IMR-90 (cell line): Measurements from ENCODE around the gene FAM151A. TPM values are rescaled to one million over a fixed set of nuclear protein-coding genes. Genes with fewer than 3 reads are reported as not detected.

Experiments used
- ATAC-seq: fragments of 200-7000 bp; cut with Tn5 transposase; 2 replicates; pipeline ENCODE4 v1.9.1; 2020; ENCODE audit warnings: low read depth, mild to moderate bottlenecking, moderate library complexity
- BruUV-seq: library from RNA; stranded (reverse); fragments of 400-500 nt; replicated peaks from 2 replicates; lab custom pipeline; 2021; lab: Mats Ljungman, UMichigan
- CTCF ChIA-PET: fragments of 300-600 bp; formaldehyde crosslinking; extraction: SDS; loops from one replicate; lab custom pipeline; 2021; ENCODE audit warnings: antibody characterized with exemption; lab: Yijun Ruan, JAX
- POLR2A ChIA-PET: fragments of 300-600 bp; sonication (Branson Sonifier 250); formaldehyde crosslinking; loops from one replicate; lab custom pipeline; 2022; ENCODE audit warnings: antibody characterized with exemption; ENCODE audit not compliant: unreplicated experiment; lab: Charles Lee
- DNase-seq: peaks from one replicate; pipeline ENCODE4 v3.0.0; 2013
- H2AFZ ChIP-seq: replicated peaks from 2 replicates; pipeline ENCODE3; 2013; ENCODE audit warnings: low read length, mild to moderate bottlenecking; ENCODE audit not compliant: poor library complexity
- H2AK5ac ChIP-seq: 2 replicates; pipeline ENCODE4 v1.6.1; 2013; ENCODE audit warnings: low read depth, low read length, inconsistent platforms
- H2AK9ac ChIP-seq: replicated peaks from 2 replicates; pipeline ENCODE3; 2013; ENCODE audit warnings: mild to moderate bottlenecking, low read depth, low read length, moderate library complexity; ENCODE audit not compliant: poor library complexity
- H2BK120ac ChIP-seq: 2 replicates; pipeline ENCODE4 v1.6.1; 2013; ENCODE audit warnings: low read depth, low read length, inconsistent platforms
- H2BK15ac ChIP-seq: 3 replicates; pipeline ENCODE4 v1.6.1; 2013; ENCODE audit warnings: low read depth, low read length, inconsistent platforms
- H2BK20ac ChIP-seq: 2 replicates; pipeline ENCODE4 v1.6.1; 2013; ENCODE audit warnings: low read depth, mild to moderate bottlenecking, inconsistent platforms, low read length, moderate library complexity
- H2BK5ac ChIP-seq: 2 replicates; pipeline ENCODE4 v1.6.1; 2013; ENCODE audit warnings: mild to moderate bottlenecking, low read depth, low read length, inconsistent platforms; ENCODE audit not compliant: poor library complexity, severe bottlenecking
- H3K14ac ChIP-seq: replicated peaks from 2 replicates; pipeline ENCODE4 v1.6.1; 2013; ENCODE audit warnings: low read depth, low read length, inconsistent platforms
- H3K18ac ChIP-seq: 2 replicates; pipeline ENCODE4 v1.6.1; 2013; ENCODE audit warnings: low read depth, low read length, control low read depth
- H3K23ac ChIP-seq: 2 replicates; pipeline ENCODE4 v1.6.1; 2013; ENCODE audit warnings: low read depth, low read length, inconsistent platforms
- H3K27ac ChIP-seq: 2 replicates; pipeline ENCODE4 v1.5.1; 2013; ENCODE audit warnings: mild to moderate bottlenecking, control low read depth, low read length; ENCODE audit not compliant: insufficient read depth
- H3K27me3 ChIP-seq: 2 replicates; pipeline ENCODE4 v1.6.1; 2013; ENCODE audit warnings: low read length; ENCODE audit not compliant: control insufficient read depth, insufficient read depth
- H3K36me3 ChIP-seq: 2 replicates; pipeline ENCODE4 v1.6.1; 2013; ENCODE audit warnings: low read length, mixed read lengths; ENCODE audit not compliant: control insufficient read depth, insufficient read depth
- H3K4ac ChIP-seq: 2 replicates; pipeline ENCODE4 v1.6.1; 2013; ENCODE audit warnings: low read depth, low read length, inconsistent platforms
- H3K4me1 ChIP-seq: 2 replicates; pipeline ENCODE4 v1.6.1; 2013; ENCODE audit warnings: low read length, mixed read lengths; ENCODE audit not compliant: control insufficient read depth, insufficient read depth
- H3K4me2 ChIP-seq: 2 replicates; pipeline ENCODE4 v1.6.1; 2013; ENCODE audit warnings: low read depth, mild to moderate bottlenecking, control low read depth, low read length, moderate library complexity
- H3K4me3 ChIP-seq: 2 replicates; pipeline ENCODE4 v1.5.1; 2013; ENCODE audit warnings: low read depth, mild to moderate bottlenecking, control low read depth, low read length, moderate library complexity; ENCODE audit not compliant: insufficient read depth
- H3K56ac ChIP-seq: 2 replicates; pipeline ENCODE4 v1.6.1; 2013; ENCODE audit warnings: low read length, inconsistent platforms; ENCODE audit not compliant: insufficient read depth; ENCODE audit errors: extremely low read depth
- H3K79me1 ChIP-seq, 2 experiments: 2 replicates each; pipeline ENCODE4 v1.6.1; 2013; ENCODE audit warnings: low read length in 2 of 2, inconsistent platforms in 1 of 2, low read depth in 1 of 2
- H3K9ac ChIP-seq: 2 replicates; pipeline ENCODE4 v1.6.1; 2013; ENCODE audit warnings: low read depth, low read length, control low read depth
- H3K9me1 ChIP-seq: 2 replicates; pipeline ENCODE4 v1.6.1; 2013; ENCODE audit warnings: low read length, inconsistent platforms; ENCODE audit not compliant: insufficient read depth
- H3K9me3 ChIP-seq: 2 replicates; pipeline ENCODE4 v1.6.1; 2013; ENCODE audit warnings: low read length; ENCODE audit not compliant: control insufficient read depth, insufficient read depth
- H4K20me1 ChIP-seq: 2 replicates; pipeline ENCODE4 v1.6.1; 2013; ENCODE audit warnings: low read length, inconsistent platforms; ENCODE audit not compliant: insufficient read depth
- H4K5ac ChIP-seq: 2 replicates; pipeline ENCODE4 v1.6.1; 2013; ENCODE audit warnings: mild to moderate bottlenecking, low read depth, low read length, control low read depth
- H4K8ac ChIP-seq, 2 experiments: 2 replicates each; pipeline ENCODE4 v1.6.1; 2013; ENCODE audit warnings: low read depth in 2 of 2, low read length in 2 of 2, control low read depth in 1 of 2, inconsistent platforms in 1 of 2
- H4K91ac ChIP-seq: 2 replicates; pipeline ENCODE4 v1.6.1; 2013; ENCODE audit warnings: low read depth, low read length, inconsistent platforms; ENCODE audit not compliant: insufficient read depth
- CEBPB ChIP-seq: IDR thresholded peaks from 2 replicates; pipeline ENCODE4 v1.6.1; 2012; ENCODE audit warnings: low read depth, low read length, improper control_type of control experiment
- CHD1 ChIP-seq: IDR thresholded peaks from 2 replicates; pipeline ENCODE4 v1.6.1; 2012; ENCODE audit warnings: low read depth, low read length, improper control_type of control experiment
- FOS ChIP-seq: fragments of 150-350 bp; IDR thresholded peaks from 2 replicates; pipeline ENCODE4 v1.6.1; 2016; ENCODE audit warnings: low read depth, low read length
- MXI1 ChIP-seq: IDR thresholded peaks from 2 replicates; pipeline ENCODE4 v1.6.1; 2012; ENCODE audit warnings: low read depth, mild to moderate bottlenecking, low read length, moderate library complexity, borderline replicate concordance
- NFE2L2 ChIP-seq: fragments of 150-350 bp; IDR thresholded peaks from 2 replicates; pipeline ENCODE4 v1.6.1; 2016; ENCODE audit warnings: low read depth, mild to moderate bottlenecking, low read length
- POLR2A ChIP-seq: IDR thresholded peaks from 2 replicates; pipeline ENCODE4 v1.6.1; 2012; ENCODE audit warnings: mild to moderate bottlenecking, low read depth, low read length
- RCOR1 ChIP-seq: IDR thresholded peaks from 2 replicates; pipeline ENCODE4 v1.6.1; 2012; ENCODE audit warnings: mild to moderate bottlenecking, low read length, improper control_type of control experiment; ENCODE audit not compliant: insufficient replicate concordance
- WGBS, 2 experiments: methylation state at CpG; one replicate each; pipeline versions ENCODE4 v1.1.5 to v1.1.7; 2013; ENCODE audit warnings: missing lambda C conversion rate in 2 of 2; ENCODE audit not compliant: insufficient read length in 1 of 2; ENCODE audit errors: extremely low coverage in 2 of 2; 5-methylcytosine and 5-hydroxymethylcytosine counted together
- dilution Hi-C: fragments of 300-500 bp; cut with HindIII; formaldehyde crosslinking; loops from one replicate; pipeline ENCODE4 v1.14.3; 2018; ENCODE audit warnings: low sequenced_read_pairs; ENCODE audit not compliant: unreplicated experiment
- in situ Hi-C: fragments of 300-500 bp; cut with MboI; formaldehyde crosslinking; loops from 3 replicates; pipeline ENCODE4 v1.14.3; 2019; ENCODE audit warnings: low sequenced_read_pairs, inconsistent platforms, mixed read lengths
- intact Hi-C: fragments of 100-400 bp; cut with micrococcal nuclease; formaldehyde crosslinking; loops from 2 replicates; pipeline ENCODE4 v1.10.0; 2022
- polyA plus RNA-seq, 3 experiments: library from polyadenylated mRNA; depleted of rRNA; stranded (reverse); fragments of >200 nt; gene quantifications; 2 replicates each; pipeline ENCODE4 v1.2.3, GENCODE V29; 2012; ENCODE audit warnings: low replicate concordance in 1 of 3
- total RNA-seq: library from RNA; depleted of rRNA; stranded (reverse); fragments of >200 nt; gene quantifications from 2 replicates; pipeline ENCODE4 v1.2.3, GENCODE V29; 2012
- TF ChIP-seq, protein P1 (sequence below): fragments of 150-350 bp; IDR thresholded peaks from 2 replicates; pipeline ENCODE4 v1.6.1; 2017; ENCODE audit warnings: mild to moderate bottlenecking, antibody characterized with exemption, low read length, low read depth

The FAM151A gene
- total and polyA plus RNA-seq, 2 of the 4 experiments (the other 2 are of a cell fraction) = not detected

DNA sequence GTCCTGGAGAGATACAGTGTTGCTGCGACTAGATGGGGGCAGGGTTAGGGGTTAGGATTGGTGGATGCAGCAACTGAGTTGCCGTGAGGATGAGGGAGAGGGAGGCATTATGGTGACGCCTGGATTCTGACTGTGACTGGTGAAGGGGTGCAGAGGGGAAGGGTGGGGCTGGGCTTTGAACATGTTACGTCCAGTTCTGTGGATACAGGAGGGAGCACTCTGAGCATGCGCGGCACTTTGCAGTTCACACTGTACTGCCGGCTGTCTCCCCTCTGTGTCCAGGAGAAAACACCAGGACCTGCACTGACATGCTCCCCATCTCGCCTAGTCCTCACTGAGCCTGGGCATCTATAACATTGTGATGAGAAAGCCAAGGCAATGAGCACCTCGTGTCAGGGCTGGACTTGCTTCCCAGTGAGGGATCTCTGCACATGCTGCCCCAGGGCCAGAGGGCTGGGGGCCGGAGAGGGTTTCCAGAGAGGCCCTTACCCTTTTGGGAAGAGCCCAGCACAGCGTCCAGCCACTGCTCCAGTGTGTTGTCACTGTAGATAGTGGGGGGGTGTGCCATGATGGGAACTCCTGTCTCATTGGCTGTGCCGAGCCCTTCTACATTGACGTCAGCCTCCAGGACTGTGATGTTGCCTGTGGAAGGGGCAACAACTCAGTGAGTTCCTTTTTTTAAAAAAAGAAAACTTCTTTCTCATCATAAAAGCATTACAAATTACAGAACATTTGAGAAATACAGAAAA is 7.6 kb downstream of the FAM151A start (continued):
- TF ChIP-seq MXI1 = no peak
- no peak for TF ChIP-seq CEBPB
- no peak for TF ChIP-seq RCOR1
- no peak for TF ChIP-seq FOS
- TF ChIP-seq CHD1 = no peak

DNA sequence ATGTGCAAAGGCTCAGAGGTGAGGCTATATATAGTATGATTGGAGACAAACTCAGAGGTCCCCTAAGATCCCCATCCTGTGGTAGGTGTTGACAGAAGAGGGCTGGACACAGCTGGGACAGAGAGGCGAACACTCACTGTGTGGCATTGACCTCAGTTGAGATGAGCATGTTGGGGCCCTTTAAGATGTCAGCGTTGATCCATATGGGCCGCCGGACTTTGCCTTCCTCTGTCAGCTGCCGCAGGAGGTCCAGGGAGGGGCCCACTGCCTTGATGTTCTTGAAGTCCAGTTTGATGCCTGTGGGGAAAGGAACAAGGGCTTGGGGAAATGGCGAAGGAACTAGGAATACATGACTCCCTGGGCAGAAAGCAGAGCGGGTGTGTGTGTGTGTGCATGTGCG is 8.8 kb downstream of the FAM151A start:
- intact Hi-C loops (no loop called here), in situ Hi-C loops (no loop called here), dilution Hi-C loops (no loop called here)
- H2BK20ac ChIP-seq = no peak overlapping the region
- no peak overlapping the region for H4K8ac ChIP-seq
- no peaks in the 10 kb centered on the region for H3K79me1 ChIP-seq
- no peak overlapping the region for H2BK5ac ChIP-seq
- no peaks in the 10 kb centered on the region for H3K4me1 ChIP-seq
- no peak overlapping the region for H3K18ac ChIP-seq
- H3K9me1 ChIP-seq = no peaks in the 10 kb centered on the region
- H3K4ac ChIP-seq = no peak overlapping the region
- peaks cover 28% of the 10 kb centered on the region for H3K27me3 ChIP-seq
- TF ChIP-seq, protein P1, sequence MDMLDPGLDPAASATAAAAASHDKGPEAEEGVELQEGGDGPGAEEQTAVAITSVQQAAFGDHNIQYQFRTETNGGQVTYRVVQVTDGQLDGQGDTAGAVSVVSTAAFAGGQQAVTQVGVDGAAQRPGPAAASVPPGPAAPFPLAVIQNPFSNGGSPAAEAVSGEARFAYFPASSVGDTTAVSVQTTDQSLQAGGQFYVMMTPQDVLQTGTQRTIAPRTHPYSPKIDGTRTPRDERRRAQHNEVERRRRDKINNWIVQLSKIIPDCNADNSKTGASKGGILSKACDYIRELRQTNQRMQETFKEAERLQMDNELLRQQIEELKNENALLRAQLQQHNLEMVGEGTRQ = no peak
- no peak for TF ChIP-seq POLR2A
- no peak for TF ChIP-seq NFE2L2
- H3K14ac ChIP-seq = no peak overlapping the region
- BruUV-seq = no TSS peak
- H4K20me1 ChIP-seq = no peaks in the 10 kb centered on the region
- H3K4me2 ChIP-seq = no peak overlapping the region
- no peak overlapping the region for H3K56ac ChIP-seq
- H3K9ac ChIP-seq = no peak overlapping the region
- no peak overlapping the region for H2BK120ac ChIP-seq
- H3K23ac ChIP-seq = no peak overlapping the region
- H3K36me3 ChIP-seq = no peaks in the 10 kb centered on the region
- CTCF ChIA-PET = no interaction called here
- ATAC-seq = no peak
- H4K5ac ChIP-seq = no peak overlapping the region
- WGBS, 2 experiments = 66% methylated on average over 5 of the region's 8 CpGs; no CpG with 5 or more reads in 1 of the 2 experiments
- POLR2A ChIA-PET = no interaction called here
- H2AK5ac ChIP-seq = no peak overlapping the region
- no peak overlapping the region for H2BK15ac ChIP-seq
- H2AK9ac ChIP-seq = no peak overlapping the region
- no peak overlapping the region for H3K4me3 ChIP-seq
- no peak overlapping the region for H3K27ac ChIP-seq
- no peaks in the 10 kb centered on the region for H3K9me3 ChIP-seq
- DNase-seq = no peak
- no peak overlapping the region for H2AFZ ChIP-seq
- no peak overlapping the region for H4K91ac ChIP-seq
